Left cardiac atrium (tissue), 4 donors: ENCODE results near the gene HBQ1. TPM values are rescaled to one million over a fixed set of nuclear protein-coding genes. Genes with fewer than 3 reads are reported as not detected.
"Not testable (repeated sequence)": the region's sequence is repeated elsewhere in the genome, so short reads cannot be mapped to it uniquely, and the experiment has no call there.

ENCODE experiments used
- ATAC-seq, 2 donors: fragments of 200-7000 bp; cut with Tn5 transposase; one replicate each; pipeline ENCODE4 v1.9.1; 2020; ENCODE audit warnings: mild to moderate bottlenecking in 2 of 2, moderate library complexity in 2 of 2
- DNase-seq: peaks from one replicate; pipeline ENCODE4 v3.0.0-alpha.2; 2020
- intact Hi-C, 2 donors: fragments of 100-400 bp; cut with DNase I; formaldehyde crosslinking; loops; one replicate each; pipeline versions ENCODE4 v1.14.1 to v1.15.1; 2022 to 2023
- long read RNA-seq: library from polyadenylated mRNA; unstranded; transcript quantifications from one replicate; pipeline ENCODE4 v2.0.0, GENCODE V29; 2021
- total RNA-seq, 2 donors: library from RNA; stranded (reverse); fragmentation: NEBNext Ultra II Directional; extraction: Animal tissue kit (Norgen Biotek cat#: 25700); gene quantifications; one replicate each; pipeline ENCODE4 v1.2.1, GENCODE V29; 2021
- donor health status: DM: no; HTN: yes; CAD: no.
- donor health status: DM: no; HTN: yes; CAD: no; lungs with severe emphysema.
- donor health status: DM: yes; HTN: yes; CAD: no.
- donor health status: Dilated cardiomyopathy.

The HBQ1 gene
- not detected for total RNA-seq
- long read RNA-seq, result 0 reads

- intact Hi-C loops, result loop anchor here in 1 of 2 donors (5.0 kb wide), 1 partner anchor 73 kb away; no protein-coding TSS in a partner anchor
- peak; percentile 19 to 32 for ATAC-seq
- no peak for DNase-seq
Measured at GRCh38 chr16:180101-180675, at the start of gene HBQ1. HBQ1 (plus strand) TSS chr16:180459; CDS start chr16:180487, 28 bp downstream.

GRCh38 chr16:130533-131173 is 49.6 kb upstream of the HBQ1 start:
- intact Hi-C loops, result no loop called here
- ATAC-seq, result no peak
- no peak for DNase-seq

- ATAC-seq (no peak), DNase-seq (no peak)
- intact Hi-C loops, result no loop called here
Measured at GRCh38 chr16:132120-132519, 48.1 kb upstream of the HBQ1 start.

- ATAC-seq (no peak), DNase-seq (no peak)
- intact Hi-C loops, result no loop called here
Measured at GRCh38 chr16:133716-134115, 46.5 kb upstream of the HBQ1 start.

GRCh38 chr16:138049-138417 is 42.2 kb upstream of the HBQ1 start:
- no peak for DNase-seq

GRCh38 chr16:140175-140857 is 39.9 kb upstream of the HBQ1 start:
- DNase-seq (no peak), ATAC-seq (no peak)
- intact Hi-C loops, result no loop called here

More at GRCh38 chr16:138049-138417, 42.2 kb upstream of the HBQ1 start:
- ATAC-seq, result peak; percentile 20 to 56
- intact Hi-C loops, result no loop called here

- no peak for DNase-seq
- intact Hi-C loops, result no loop called here
- no peak for ATAC-seq
Measured at GRCh38 chr16:142405-142967, 37.8 kb upstream of the HBQ1 start.

GRCh38 chr16:143047-143446 is 37.2 kb upstream of the HBQ1 start:
- intact Hi-C loops, result no loop called here
- ATAC-seq, result no peak
- no peak for DNase-seq

GRCh38 chr16:143456-143855 is 36.8 kb upstream of the HBQ1 start:
- no peak for DNase-seq
- ATAC-seq, result no peak
- intact Hi-C loops, result no loop called here

- ATAC-seq, result no peak
- DNase-seq, result no peak
- intact Hi-C loops, result no loop called here
Measured at GRCh38 chr16:144797-145252, 35.4 kb upstream of the HBQ1 start.

GRCh38 chr16:146646-147045 is 33.6 kb upstream of the HBQ1 start:
- intact Hi-C loops, result no loop called here
- ATAC-seq, result no peak
- no peak for DNase-seq

GRCh38 chr16:149024-149660 is 31.1 kb upstream of the HBQ1 start:
- intact Hi-C loops, result no loop called here
- no peak for ATAC-seq
- no peak for DNase-seq

- ATAC-seq (no peak), DNase-seq (no peak)
- intact Hi-C loops, result no loop called here
Measured at GRCh38 chr16:152141-153128, 27.8 kb upstream of the HBQ1 start, which contains the start of gene HBZ. HBZ (plus strand) TSS chr16:152644; CDS start chr16:152910, 266 bp downstream.

- DNase-seq, intact Hi-C loops: not testable (repeated sequence)
- peak; percentile 8 to 20 for ATAC-seq
Measured at GRCh38 chr16:153129-153521, 27.1 kb upstream of the HBQ1 start.

GRCh38 chr16:153550-154216 is 26.6 kb upstream of the HBQ1 start:
- DNase-seq, intact Hi-C loops: not testable (repeated sequence)
- peak; percentile 12 to 17 for ATAC-seq

GRCh38 chr16:154217-155030 is 25.8 kb upstream of the HBQ1 start:
- ATAC-seq (peak; percentile 52 to 77), DNase-seq (no peak)
- intact Hi-C loops, result no loop called here

- ATAC-seq (no peak), DNase-seq (no peak)
- intact Hi-C loops, result no loop called here
Measured at GRCh38 chr16:155031-155398, 25.2 kb upstream of the HBQ1 start.
